ENCODE measurements around the gene ALDH16A1.
"Not testable (repeated sequence)": the region's sequence is repeated elsewhere in the genome, so short reads cannot be mapped to it uniquely, and the experiment has no call there.

The ALDH16A1 gene

GRCh38 chr19:49468746-49469447 is 15.9 kb downstream of the ALDH16A1 start:
- peak; percentile 51 for DNase-seq

DNA sequence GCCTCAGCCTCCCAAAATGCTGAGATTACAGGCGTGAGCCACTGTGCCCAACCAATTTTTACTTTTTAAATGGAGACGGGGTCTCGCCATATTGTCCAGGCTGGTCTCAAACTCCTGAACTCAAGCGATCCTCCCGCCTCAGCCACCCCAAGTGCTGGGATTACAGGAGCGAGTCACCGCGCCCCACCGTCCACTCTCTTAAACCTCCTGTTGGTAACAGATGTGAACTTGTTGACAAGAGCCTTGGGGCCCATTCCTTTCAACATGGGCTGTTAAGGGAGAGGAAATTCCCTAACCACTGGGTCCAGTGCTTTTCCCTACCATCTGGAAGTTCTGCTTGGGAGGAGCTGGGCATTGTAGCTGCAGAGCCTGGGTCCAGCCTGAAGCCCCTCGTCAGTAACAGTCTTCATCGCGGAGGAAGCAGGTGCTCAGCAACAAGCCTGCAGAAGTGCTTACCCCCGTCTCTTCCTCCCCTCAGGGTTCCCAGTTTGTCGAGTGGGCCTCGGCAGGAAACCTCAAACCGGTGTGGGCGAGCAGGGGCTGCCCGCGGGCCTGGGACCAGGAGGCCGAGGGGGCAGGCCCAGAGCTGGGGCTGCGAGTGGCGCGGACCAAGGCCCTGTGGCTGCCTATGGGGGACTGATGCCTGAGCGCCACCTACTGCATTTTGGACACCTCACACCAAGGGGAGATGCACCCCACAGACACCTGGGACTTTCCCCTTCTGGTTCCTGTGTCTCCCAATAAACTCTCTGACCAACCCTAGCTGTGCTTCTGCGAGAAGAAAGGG is 17.0 kb downstream of the ALDH16A1 start:
- DNase-seq = peak; percentile 53

GRCh38 chr19:49470615-49470978 is 17.6 kb downstream of the ALDH16A1 start:
- no peak for DNase-seq

DNA sequence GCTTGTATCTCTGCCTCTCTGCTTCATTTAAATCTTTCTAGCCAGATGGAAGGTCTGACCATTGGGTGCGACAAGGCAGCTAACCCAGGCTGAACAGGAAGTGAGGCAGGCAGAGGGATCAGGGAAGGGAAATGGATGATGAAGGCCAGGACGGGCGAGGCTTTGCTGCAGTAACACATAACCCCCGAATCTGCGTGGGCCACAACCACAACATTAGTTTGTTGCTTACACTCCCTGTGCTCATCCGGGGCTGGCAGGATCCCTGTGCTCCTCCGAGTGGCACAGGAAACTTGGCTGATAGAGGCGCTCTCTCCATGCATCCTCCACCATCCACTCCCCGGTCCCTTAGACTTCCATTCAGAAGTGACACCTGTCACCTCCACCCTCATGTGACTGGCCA is 19.9 kb downstream of the ALDH16A1 start:
- DNase-seq = no peak

GRCh38 chr19:49473501-49473867 is 20.5 kb downstream of the ALDH16A1 start:
- not testable (repeated sequence) for DNase-seq

GRCh38 chr19:49473868-49474541 is 21.0 kb downstream of the ALDH16A1 start, which contains the start of gene FLT3LG:
Gene FLT3LG, plus strand, starts transcription at chr19:49474215. Its CDS starts 425 bp downstream, at chr19:49474640.
- DNase-seq = peak; percentile 89

- DNase-seq = no peak
Observed at GRCh38 chr19:49474542-49474924, 21.5 kb downstream of the ALDH16A1 start.

DNA sequence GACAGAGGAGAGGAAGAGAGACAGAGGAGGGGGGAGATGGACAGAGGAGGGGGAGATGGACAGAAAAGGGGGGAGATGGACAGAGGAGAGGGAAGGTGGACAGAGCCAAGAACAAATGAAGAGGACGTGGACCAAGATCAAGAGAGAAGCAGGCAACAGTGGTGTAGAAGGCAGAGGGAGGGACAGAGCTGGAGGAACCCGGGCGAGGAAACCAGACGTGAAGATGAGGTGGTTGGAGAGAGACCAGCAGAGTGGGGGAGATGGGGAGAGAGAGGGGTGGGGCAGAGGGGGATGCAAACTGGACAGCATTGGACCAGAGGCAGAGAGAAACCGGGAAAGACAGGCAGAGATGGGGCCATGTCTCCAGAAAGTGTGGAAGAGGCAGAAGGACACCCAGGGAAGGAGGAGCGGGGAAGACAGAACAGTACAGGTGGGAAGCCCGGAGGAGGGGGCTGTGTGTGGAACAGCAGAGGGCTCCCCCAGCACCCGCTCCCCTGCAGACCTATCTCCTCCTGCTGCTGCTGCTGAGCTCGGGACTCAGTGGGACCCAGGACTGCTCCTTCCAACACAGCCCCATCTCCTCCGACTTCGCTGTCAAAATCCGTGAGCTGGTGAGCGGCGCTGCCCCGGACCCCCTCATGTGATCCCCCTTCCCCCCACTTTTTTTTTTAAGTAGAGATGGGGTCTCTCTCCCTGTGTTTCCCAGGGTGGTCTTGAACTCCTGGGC is 22.3 kb downstream of the ALDH16A1 start:
- DNase-seq = no peak

- peak; percentile 80 for DNase-seq
Observed at GRCh38 chr19:49475995-49476880, 23.2 kb downstream of the ALDH16A1 start.

DNA sequence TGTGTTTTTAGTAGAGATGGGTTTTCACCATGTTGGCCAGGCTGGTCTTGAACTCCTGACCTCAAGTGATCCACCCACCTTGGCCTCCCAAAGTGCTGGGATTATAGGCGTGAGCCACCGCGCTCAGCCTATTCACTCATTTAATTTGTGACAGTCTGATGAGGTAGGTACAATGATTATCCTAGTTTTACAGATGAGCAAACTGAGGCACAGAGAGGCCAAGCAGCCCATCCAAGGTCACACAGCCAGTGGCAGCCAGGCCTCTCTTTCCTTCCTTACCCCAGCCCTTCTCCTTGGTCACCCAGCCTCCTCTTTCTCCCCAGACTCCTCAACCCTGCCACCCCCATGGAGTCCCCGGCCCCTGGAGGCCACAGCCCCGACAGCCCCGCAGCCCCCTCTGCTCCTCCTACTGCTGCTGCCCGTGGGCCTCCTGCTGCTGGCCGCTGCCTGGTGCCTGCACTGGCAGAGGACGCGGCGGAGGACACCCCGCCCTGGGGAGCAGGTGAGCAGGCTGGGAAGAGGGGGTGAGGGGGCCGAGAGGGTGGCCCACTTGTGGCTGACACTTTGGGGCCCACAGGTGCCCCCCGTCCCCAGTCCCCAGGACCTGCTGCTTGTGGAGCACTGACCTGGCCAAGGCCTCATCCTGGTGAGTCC is 27.1 kb downstream of the ALDH16A1 start:
- DNase-seq = no peak

- no peak for DNase-seq
Observed at GRCh38 chr19:49481020-49481683, 28.1 kb downstream of the ALDH16A1 start.

- DNase-seq = no peak
Observed at GRCh38 chr19:49486232-49486631, 33.2 kb downstream of the ALDH16A1 start.

DNA sequence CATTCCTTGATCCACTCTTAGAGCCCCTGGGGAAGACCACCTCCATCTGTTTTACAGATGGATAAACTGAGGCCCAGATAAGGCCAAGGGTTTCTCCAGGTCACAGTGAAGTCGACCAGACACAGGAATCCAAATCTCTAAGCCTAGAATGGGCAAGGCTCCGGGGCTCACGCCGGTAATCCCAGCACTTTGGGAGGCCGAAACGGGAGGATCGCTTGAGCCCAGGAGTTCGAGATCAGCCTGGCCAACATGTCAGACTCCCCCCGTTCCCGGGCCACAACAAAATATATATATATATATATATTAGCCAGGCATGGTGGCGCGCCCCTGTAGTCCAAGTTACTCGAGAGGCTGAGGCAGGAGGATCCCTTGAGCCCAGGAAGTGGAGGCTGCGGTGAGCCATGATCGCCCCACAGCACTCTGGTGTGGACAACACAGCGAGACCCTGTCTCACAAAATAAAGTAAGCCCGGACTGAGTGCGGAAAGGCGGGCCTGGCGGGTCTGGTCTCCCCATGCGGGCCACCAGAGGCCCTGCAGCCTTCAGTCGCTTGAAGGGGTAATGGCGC is 33.8 kb downstream of the ALDH16A1 start:
- DNase-seq = no peak

GRCh38 chr19:49487277-49488045 is 34.4 kb downstream of the ALDH16A1 start, which contains the start of gene RPL13A:
Gene RPL13A, plus strand, starts transcription at chr19:49487608. Its CDS starts 22 bp downstream, at chr19:49487630.
- DNase-seq = peak; percentile 100

- peak; percentile 44 for DNase-seq
Observed at GRCh38 chr19:49488046-49488862, 35.2 kb downstream of the ALDH16A1 start.

DNA sequence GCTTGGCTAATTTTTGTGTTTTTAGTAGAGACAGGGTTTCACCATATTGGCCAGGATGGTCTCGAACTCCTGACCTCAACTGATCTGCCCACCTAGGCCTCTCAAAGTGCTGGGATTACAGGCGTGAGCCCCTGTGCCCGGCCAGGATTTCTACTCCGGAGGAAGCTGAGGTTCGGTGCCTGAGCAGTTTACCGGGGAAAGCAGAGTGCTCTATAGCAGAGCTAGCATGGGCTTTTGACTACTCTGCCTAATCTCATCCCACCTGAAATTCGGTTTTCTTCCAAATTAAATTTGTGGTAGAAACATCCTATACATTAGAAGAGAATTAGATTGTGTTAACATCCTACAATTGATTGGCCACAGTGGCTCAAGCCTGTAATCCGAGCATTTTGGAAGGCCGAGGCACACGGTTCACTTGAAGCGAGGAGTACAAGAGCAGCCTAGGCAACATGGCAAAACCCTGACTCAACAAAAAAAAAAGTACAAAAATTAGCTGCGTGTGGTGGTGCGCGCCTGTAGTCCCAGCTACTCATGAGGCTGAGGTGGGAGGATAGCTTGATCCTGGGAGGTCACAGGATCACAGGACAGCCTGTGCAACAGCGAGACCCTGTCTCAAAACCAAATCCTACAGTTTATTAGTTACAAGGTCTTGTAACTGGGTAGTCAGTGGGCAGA is 36.0 kb downstream of the ALDH16A1 start:
- no peak for DNase-seq

- no peak for DNase-seq
Observed at GRCh38 chr19:49489601-49490167, 36.7 kb downstream of the ALDH16A1 start.

All from activated naive CD4-positive, alpha-beta T cell treated with anti-CD3 and anti-CD28 coated beads, Interleukin-2, amount 50 U/mL, for 16 hours (primary cell).